ENCODE results near the gene NPR2.

- TF ChIP-seq POLR2AphosphoS5 (IDR thresholded peaks at IDR 0.05) (no peak), CTCF (IDR thresholded peaks at IDR 0.05) (no peak)
Observed at GRCh38 chr9:35856206-35856605, 64.8 kb downstream of the NPR2 start.

All from transverse colon (tissue), 4 donors.